GM12878 (cell line): ENCODE results near the gene SYNGR2. TPM values are rescaled to one million over a fixed set of nuclear protein-coding genes. Genes with fewer than 3 reads are reported as not detected.

Source experiments
- BMI1 ChIP-seq: fragments of 450-650 bp; IDR thresholded peaks from 2 replicates; pipeline ENCODE4 v1.6.1; 2016; ENCODE audit warnings: mild to moderate bottlenecking, moderate library complexity, borderline replicate concordance
- EGR1 ChIP-seq, 2 experiments: IDR thresholded peaks; 1 replicate in 1 of 2; 2 replicates in 1 of 2; pipeline ENCODE4 v1.6.1; 2011 to 2012; ENCODE audit warnings: low read depth in 2 of 2, low read length in 2 of 2, borderline replicate concordance in 1 of 2, mild to moderate bottlenecking in 1 of 2, moderate library complexity in 1 of 2
- ESRRA ChIP-seq: IDR thresholded peaks from 2 replicates; pipeline ENCODE4 v1.6.1; 2012; ENCODE audit warnings: mild to moderate bottlenecking, low read length, improper control_type of control experiment
- FOS ChIP-seq: IDR thresholded peaks from 3 replicates; pipeline ENCODE4 v1.6.1; 2011; ENCODE audit warnings: borderline replicate concordance; ENCODE audit not compliant: insufficient read length; ENCODE audit errors: extremely low read depth
- HSF1 ChIP-seq: fragments of 150-350 bp; IDR thresholded peaks from 2 replicates; pipeline ENCODE4 v1.6.1; 2014; ENCODE audit warnings: mild to moderate bottlenecking, low read depth, low read length
- IKZF1 ChIP-seq: fragments of 450-650 bp; conservative IDR thresholded peaks from 2 replicates; pipeline ENCODE4 v1.6.1; 2017; ENCODE audit warnings: antibody characterized with exemption, mild to moderate bottlenecking
- POLR2A ChIP-seq: IDR thresholded peaks from 2 replicates; pipeline ENCODE4 v1.6.1; 2011; ENCODE audit warnings: low read depth, mild to moderate bottlenecking, low read length
- PRDM15 ChIP-seq: fragments of 450-650 bp; formaldehyde crosslinking; IDR thresholded peaks from 2 replicates; pipeline ENCODE4 v1.4.0; 2020; ENCODE audit warnings: mild to moderate bottlenecking, moderate library complexity
- REST ChIP-seq: IDR thresholded peaks from 2 replicates; pipeline ENCODE4 v1.6.1; 2012; ENCODE audit warnings: mild to moderate bottlenecking, low read depth, low read length
- STAT3 ChIP-seq: IDR thresholded peaks from 2 replicates; pipeline ENCODE4 v1.6.1; 2011; ENCODE audit warnings: low read depth, low read length, improper control_type of control experiment
- TARDBP ChIP-seq: IDR thresholded peaks from 2 replicates; pipeline ENCODE4 v1.6.1; 2016; ENCODE audit warnings: borderline replicate concordance
- YBX1 ChIP-seq: fragments of 450-650 bp; IDR thresholded peaks from 2 replicates; pipeline ENCODE4 v1.6.1; 2016; ENCODE audit warnings: antibody characterized with exemption
- YY1 ChIP-seq: IDR thresholded peaks from 2 replicates; pipeline ENCODE4 v1.6.1; 2011; ENCODE audit warnings: low read depth, mild to moderate bottlenecking, low read length
- ZBTB4 ChIP-seq: fragments of 450-650 bp; formaldehyde crosslinking; IDR thresholded peaks from 2 replicates; pipeline ENCODE4 v1.4.0; 2022; ENCODE audit warnings: mild to moderate bottlenecking, moderate library complexity
- ZNF384 ChIP-seq: IDR thresholded peaks from 2 replicates; pipeline ENCODE4 v1.6.1; 2012; ENCODE audit warnings: low read depth, mild to moderate bottlenecking, low read length, improper control_type of control experiment, borderline replicate concordance
- polyA plus RNA-seq, 11 experiments: library from polyadenylated mRNA; depleted of rRNA in 4 of 11; unstranded in 6 of 11; stranded (reverse) in 5 of 11; fragments of >200 nt; fragmentation: Nextera tagmentation in 4 of 11; fragmentation: Illumina TruSeq in 1 of 11; extraction: Ambion mirVana in 4 of 11; extraction: Trizol in 1 of 11; gene quantifications; 1 replicate in 1 of 11; 2 replicates in 10 of 11; pipeline versions ENCODE4 v1.2.1 to v1.2.3, GENCODE V29; 2011 to 2016; ENCODE audit warnings: inconsistent platforms in 2 of 11, missing spikeins in 2 of 11, low read depth in 1 of 11
- total RNA-seq, 4 experiments: library from RNA; depleted of rRNA in 3 of 4; stranded (reverse); fragments of >200 nt in 3 of 4; fragmentation: Illumina TruSeq in 1 of 4; extraction: Trizol in 1 of 4; gene quantifications; 2 replicates each; pipeline versions ENCODE4 v1.2.1 to v1.2.3, GENCODE V29; 2013 to 2021

Gene SYNGR2
- total and polyA plus RNA-seq, 10 of the 15 experiments (the other 5 are each of a cell fraction or from before 2014, with no cell fraction given): 4.4 to 529 (median 261) TPM

GRCh38 chr17:78186692-78187595, 18.6 kb downstream of the SYNGR2 start, which contains the start of the genes AFMID and TK1 (continued):
- no peak for TF ChIP-seq PRDM15
- peak; percentile 70 for TF ChIP-seq FOS
- TF ChIP-seq IKZF1: peak; percentile 98
- no peak for TF ChIP-seq HSF1
- TF ChIP-seq BMI1: no peak
- TF ChIP-seq ESRRA: no peak
- no peak for TF ChIP-seq REST
- TF ChIP-seq POLR2A: peak; percentile 94
- no peak for TF ChIP-seq YBX1
- TF ChIP-seq YY1: peak; percentile 96
- TF ChIP-seq TARDBP: no peak
- TF ChIP-seq ZNF384: no peak
- no peak for TF ChIP-seq ZBTB4 (CRISPR knock-in tag)
- TF ChIP-seq EGR1 (IDR thresholded peaks at IDR 0.05; ENCODE audit: borderline replicate concordance in 1 of 2, low read depth in 2 of 2, low read length in 2 of 2): peak in 1 of 2 experiments; percentile 81; a peak in 2 of 3 replicates
- no peak for TF ChIP-seq STAT3
